ENCODE data around the gene FAM83G.

DNA sequence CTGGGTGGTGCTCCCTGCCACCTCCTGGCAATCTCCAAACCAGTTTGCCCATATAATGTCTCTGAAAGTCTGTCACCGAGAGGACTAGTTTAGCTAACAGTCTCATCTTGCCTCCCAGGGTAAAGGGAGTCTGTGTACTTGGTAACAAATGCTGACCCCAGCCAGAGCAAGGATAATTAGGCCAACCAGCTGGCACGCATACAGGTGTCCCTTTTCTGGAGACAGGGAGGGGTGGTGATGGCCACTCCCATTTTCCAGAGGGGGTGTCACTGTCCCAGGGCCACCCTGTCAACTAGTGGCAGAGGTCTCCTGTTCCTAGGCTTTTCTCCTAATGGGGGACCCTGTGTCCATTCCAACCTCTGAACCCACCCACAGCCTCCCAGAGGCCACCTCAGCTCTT is 8.1 kb downstream of the FAM83G start:
- TF ChIP-seq, protein P1, sequence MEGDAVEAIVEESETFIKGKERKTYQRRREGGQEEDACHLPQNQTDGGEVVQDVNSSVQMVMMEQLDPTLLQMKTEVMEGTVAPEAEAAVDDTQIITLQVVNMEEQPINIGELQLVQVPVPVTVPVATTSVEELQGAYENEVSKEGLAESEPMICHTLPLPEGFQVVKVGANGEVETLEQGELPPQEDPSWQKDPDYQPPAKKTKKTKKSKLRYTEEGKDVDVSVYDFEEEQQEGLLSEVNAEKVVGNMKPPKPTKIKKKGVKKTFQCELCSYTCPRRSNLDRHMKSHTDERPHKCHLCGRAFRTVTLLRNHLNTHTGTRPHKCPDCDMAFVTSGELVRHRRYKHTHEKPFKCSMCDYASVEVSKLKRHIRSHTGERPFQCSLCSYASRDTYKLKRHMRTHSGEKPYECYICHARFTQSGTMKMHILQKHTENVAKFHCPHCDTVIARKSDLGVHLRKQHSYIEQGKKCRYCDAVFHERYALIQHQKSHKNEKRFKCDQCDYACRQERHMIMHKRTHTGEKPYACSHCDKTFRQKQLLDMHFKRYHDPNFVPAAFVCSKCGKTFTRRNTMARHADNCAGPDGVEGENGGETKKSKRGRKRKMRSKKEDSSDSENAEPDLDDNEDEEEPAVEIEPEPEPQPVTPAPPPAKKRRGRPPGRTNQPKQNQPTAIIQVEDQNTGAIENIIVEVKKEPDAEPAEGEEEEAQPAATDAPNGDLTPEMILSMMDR (IDR thresholded peaks at IDR 0.05), result no peak
- TF ChIP-seq POLR2A (IDR thresholded peaks at IDR 0.05), result no peak
